Erythroblast (primary cell): ENCODE measurements around the gene CNTN6.

ENCODE experiments used
- DNase-seq, 2 experiments: peaks; one replicate each; lab custom pipeline; 2025; lab: John Stamatoyannopoulos, UW
- GATA1 ChIP-seq: IDR thresholded peaks from 2 replicates; pipeline ENCODE4 v1.6.1; 2011; ENCODE audit warnings: low read depth, mild to moderate bottlenecking, control low read depth, low read length, moderate library complexity
- POLR2A ChIP-seq: IDR thresholded peaks from 2 replicates; pipeline ENCODE4 v1.6.1; 2011; ENCODE audit warnings: mild to moderate bottlenecking, low read length

CNTN6 gene

DNA sequence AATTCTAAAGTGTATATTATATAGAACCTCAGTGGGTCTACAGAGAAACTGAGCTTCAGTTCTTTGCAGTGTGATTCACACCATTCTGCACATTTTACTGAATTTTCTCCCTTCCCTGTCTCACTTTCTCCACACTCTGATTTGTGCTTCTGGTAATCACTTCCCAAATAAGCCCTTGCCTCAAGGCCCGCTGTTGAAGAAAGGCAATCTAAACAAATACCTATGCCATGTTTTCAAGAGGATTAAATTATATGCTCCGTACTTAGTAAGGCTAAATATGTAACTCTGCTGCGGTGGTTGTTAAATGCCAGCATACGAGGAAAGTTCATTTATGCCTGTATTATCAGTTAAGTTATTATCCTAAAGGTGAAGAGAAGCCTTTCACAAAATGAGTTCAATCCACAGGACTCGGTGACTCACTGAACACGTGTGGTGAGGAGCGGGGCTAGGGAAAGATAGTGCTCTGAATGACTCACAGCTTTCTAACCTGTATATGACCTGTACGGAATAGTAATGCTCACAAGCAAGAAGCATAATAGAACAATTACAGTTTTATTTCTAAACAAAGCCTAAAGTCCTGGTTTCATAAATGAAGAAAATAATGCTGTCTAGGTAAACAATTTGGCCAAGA is 25.1 kb downstream of the CNTN6 start:
- TF ChIP-seq GATA1 (no peak), POLR2A (no peak)
- DNase-seq: no peak

GRCh38 chr3:1131166-1131565 is 38.3 kb downstream of the CNTN6 start:
- no peak for TF ChIP-seq GATA1
- no peak for DNase-seq

DNA sequence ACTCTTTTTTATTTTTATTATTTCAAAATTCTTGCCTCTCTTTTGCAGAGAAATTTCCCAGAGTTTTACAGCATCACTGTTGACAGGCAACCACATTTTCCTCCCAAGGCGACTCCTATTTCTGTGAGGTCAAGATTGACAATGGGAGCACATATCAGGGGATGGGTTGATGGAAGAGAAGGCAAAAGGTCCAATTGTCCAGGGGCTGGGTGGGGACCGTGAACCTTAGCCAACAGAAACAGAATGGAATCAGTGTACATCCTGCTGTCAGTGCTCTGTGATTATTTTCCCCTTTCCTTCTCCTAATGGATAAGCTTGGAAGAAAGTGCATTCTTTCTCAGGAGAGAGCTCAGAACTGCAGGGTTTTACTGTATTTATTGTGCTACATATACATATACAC is 42.4 kb downstream of the CNTN6 start:
- DNase-seq: no peak

DNA sequence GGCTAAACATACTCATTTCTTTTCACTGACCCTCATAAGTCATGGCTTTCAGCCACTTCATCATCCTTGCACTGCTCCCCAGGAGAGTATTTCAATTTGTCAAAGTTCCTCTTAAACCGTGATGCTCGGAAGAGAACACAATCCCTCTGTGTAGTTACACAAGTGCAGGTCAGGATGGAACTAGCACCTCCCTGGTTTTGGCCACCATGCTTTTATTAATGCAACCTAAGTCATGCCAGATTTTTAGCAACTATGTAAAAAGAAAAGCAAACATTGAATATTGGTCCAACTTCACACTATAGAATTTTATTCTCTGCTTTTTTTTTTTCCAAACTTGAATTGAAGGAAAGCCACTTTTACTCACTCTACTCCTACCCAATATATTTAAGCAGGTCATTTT is 45.2 kb downstream of the CNTN6 start:
- no peak for TF ChIP-seq GATA1
- TF ChIP-seq POLR2A: no peak
- no peak for DNase-seq

More for the DNA sequence above, 42.4 kb downstream of the CNTN6 start:
- TF ChIP-seq GATA1 (no peak), POLR2A (no peak)

- no peak for TF ChIP-seq GATA1
- no peak for TF ChIP-seq POLR2A
- no peak for DNase-seq
Observed at GRCh38 chr3:1139071-1139470, 46.2 kb downstream of the CNTN6 start.

DNA sequence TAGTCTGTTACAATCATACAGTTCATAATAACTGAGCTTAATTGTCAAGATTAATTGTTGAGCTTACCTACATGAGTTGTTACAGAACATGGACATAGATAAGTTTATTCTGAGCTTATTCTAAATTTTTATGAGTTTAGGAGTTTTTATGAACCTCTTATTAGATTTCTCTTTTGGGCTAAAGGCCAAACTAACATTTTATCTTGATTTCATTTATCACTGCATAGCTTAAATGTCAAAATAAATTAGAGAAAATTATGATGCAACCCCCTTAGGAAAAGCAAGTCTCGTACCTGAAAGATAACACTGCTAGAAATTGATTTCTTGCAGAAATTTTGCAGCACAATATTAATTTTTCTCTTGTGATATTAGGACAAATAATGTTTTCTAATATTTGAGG is 54.5 kb downstream of the CNTN6 start:
- TF ChIP-seq POLR2A: no peak
- TF ChIP-seq GATA1: no peak
- no peak for DNase-seq

DNA sequence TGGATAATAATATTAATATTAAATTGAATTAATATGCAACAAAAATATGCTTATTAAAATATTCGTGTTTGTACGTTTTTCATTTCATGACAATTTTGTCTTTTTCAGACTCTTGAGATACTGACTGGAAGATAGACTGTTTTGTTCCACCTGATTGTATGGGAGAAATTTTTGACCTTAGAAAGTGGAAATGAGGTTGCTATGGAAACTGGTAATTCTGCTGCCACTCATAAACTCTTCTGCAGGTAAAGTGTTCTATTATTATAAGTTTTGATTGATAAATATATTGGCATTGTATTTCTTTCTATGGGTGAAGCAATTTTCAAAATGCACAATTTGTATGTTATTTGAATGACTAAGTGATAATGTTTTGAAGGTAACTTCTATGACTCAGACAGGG is 55.0 kb downstream of the CNTN6 start:
- DNase-seq: no peak
- TF ChIP-seq POLR2A (no peak), GATA1 (no peak)

DNA sequence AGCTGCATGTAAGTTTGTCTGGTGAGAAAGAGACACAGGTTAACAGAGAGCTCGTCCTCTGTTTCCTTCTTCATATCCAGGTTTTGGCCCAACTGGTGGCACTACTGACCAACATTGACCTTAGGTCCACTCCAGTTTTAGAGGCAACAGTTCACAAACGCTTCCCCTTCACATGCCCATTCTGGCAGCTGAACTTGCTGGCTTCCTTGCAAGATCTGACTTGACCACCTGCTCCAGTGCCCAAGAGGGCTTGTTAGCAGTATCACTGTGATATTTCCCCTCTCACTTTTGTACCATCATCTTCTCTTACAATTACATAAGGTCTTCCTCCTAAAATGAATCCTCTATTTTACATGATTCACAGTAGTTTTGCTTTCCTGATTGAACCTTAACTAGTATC is 71.3 kb downstream of the CNTN6 start:
- DNase-seq: no peak
- no peak for TF ChIP-seq GATA1

DNA sequence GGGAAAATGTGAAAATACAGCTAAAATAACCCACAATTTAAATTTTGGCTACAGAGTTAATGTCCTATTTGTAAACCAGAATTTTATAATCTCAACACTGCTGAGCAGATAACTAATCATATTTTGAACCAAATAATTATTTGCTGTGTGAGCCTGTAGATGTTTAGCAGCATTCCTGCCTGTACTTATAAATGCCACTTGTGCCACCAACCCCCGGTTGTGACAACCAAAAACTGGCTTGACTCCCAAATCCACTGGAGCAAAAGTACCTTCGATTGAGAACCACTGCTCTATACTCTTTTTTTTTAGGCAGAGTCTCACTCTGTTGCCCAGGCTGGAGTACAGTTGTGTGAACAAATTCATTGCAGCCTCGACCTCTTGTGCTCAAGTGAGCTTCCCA is 78.5 kb downstream of the CNTN6 start:
- DNase-seq: no peak
- no peak for TF ChIP-seq GATA1
- TF ChIP-seq POLR2A: no peak

- no peak for DNase-seq
Observed at GRCh38 chr3:1172644-1173043, 79.8 kb downstream of the CNTN6 start.

GRCh38 chr3:1179146-1179545 is 86.3 kb downstream of the CNTN6 start:
- TF ChIP-seq GATA1: no peak
- no peak for TF ChIP-seq POLR2A
- DNase-seq: no peak

More at GRCh38 chr3:1172644-1173043, 79.8 kb downstream of the CNTN6 start:
- TF ChIP-seq GATA1: no peak
- TF ChIP-seq POLR2A: no peak

- no peak for DNase-seq
- no peak for TF ChIP-seq GATA1
- TF ChIP-seq POLR2A: no peak
Observed at GRCh38 chr3:1183320-1184048, 90.7 kb downstream of the CNTN6 start.

DNA sequence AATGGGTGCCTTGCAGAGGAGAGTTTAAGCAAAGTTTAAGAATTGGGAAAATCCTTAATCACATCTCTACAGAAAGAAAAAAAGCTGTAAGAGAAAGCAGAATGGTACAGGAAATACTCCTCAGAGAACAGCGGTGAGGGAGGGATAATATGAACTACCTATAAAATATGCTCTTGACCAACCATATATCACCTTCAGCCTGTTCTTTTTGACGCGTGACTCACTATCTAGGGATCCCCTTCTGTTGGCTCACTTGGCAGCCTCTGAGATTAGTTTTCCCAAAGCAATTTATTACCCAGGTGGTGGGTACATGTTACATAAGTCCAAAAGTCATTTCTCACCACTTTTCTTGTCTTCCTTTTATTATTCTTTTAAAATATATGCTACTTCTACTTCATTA is 97.7 kb downstream of the CNTN6 start:
- DNase-seq: no peak
- TF ChIP-seq POLR2A (no peak), GATA1 (no peak)

GRCh38 chr3:1191026-1191425 is 98.2 kb downstream of the CNTN6 start:
- TF ChIP-seq GATA1 (no peak), POLR2A (no peak)
- no peak for DNase-seq

GRCh38 chr3:1195947-1196346 is 103.1 kb downstream of the CNTN6 start:
- TF ChIP-seq POLR2A (no peak), GATA1 (no peak)
- no peak for DNase-seq
